HG02642 (cell line): ENCODE data around the gene ROR1.

Experiments used
- ATAC-seq: cut with Tn5 transposase; IDR thresholded peaks from one replicate; pipeline ENCODE4 v1.9.1; 2021; ENCODE audit warnings: mild to moderate bottlenecking; ENCODE audit not compliant: unreplicated experiment, poor library complexity

Gene ROR1

DNA sequence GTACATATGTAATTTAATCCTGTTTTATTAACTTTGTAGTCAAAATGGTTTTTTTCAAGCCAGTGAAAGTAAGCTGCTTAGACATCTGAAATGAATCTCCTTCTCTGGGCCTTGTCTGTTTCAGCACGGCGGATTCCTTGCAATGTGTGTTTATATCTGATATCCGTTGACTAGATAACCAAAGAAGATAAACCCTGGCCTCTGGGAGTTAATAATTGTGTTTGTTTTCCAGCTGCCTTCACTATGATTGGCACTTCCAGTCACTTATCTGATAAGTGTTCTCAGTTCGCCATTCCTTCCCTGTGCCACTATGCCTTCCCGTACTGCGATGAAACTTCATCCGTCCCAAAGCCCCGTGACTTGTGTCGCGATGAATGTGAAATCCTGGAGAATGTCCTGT, 366.1 kb downstream of the ROR1 start:
- ATAC-seq = no peak

GRCh38 chr1:64140596-64140995, 366.8 kb downstream of the ROR1 start:
- ATAC-seq = no peak

DNA sequence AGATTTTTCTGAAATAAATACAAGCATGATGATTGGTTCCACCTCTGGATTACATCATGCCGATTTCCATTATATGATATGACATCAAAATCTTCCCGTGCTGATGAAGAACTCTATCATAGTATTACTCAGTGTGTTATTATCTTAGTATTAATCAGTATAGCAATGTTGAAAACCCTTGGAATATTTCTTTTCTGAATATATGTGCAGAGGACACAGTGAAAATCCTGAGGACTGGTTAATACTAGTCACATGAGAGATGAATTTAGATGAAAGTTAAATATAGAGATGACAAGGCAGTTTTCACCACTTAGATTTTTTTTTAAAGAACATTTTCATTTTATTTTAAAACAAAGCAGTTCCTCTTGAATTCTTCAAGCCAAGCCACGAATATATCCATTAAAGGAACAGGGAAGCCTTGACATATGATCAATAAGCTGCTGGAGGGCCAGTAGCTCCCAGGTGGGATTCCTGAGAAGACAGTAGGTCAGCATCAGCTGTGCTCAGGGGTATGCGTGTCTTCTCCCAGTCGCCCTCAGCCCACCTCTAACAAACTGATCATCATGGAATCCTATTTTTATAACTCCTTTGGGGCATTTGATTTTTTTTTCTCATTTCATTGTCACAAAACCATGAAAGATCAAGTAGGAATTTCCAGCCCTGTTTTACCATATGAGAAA, 373.4 kb downstream of the ROR1 start:
- ATAC-seq = no peak

GRCh38 chr1:64147759-64148158, 373.9 kb downstream of the ROR1 start:
- ATAC-seq = no peak

GRCh38 chr1:64150266-64150665, 376.4 kb downstream of the ROR1 start:
- no peak for ATAC-seq

DNA sequence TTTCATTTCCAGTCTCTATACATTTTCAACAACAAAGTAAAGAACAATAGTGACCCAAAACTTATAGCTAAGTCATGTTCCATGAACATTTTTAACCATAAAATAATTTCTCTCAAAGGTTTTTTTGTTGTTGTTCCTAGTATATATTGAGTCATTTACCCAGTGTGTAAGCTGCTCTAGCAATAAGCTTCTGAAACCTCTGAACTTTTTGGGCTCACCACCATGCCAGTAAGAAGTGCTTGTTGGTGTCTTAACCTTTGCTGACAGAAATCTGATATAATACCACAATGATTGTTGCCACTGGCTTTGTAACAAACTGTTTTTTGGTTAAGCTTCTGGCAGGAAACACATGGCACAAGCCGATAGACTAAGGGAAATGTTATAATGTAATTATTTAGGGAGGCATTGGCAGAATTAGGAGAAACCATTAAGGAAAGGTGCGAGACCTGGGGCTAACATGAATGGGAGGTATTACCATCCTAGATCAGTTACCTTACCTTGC, 377.0 kb downstream of the ROR1 start:
- no peak for ATAC-seq

DNA sequence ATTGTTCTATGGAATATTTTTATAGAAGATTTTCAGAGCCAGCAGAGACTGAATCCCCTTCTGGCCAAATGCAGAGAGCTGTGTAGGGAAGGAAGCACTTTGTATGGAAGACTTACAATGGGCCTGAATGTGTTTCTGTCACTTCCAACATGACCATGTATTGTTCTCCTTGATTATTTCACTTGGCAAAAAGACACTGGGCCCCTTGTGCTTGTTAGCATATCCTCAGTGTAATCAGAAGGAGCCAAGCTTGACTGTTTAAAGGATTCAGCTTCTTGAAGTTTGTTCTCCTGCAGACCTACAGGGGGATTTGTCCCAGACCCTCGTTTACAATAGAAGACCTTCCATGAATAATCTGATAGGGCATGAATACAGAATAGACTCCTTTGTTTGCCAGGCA, 381.5 kb downstream of the ROR1 start:
- no peak for ATAC-seq

DNA sequence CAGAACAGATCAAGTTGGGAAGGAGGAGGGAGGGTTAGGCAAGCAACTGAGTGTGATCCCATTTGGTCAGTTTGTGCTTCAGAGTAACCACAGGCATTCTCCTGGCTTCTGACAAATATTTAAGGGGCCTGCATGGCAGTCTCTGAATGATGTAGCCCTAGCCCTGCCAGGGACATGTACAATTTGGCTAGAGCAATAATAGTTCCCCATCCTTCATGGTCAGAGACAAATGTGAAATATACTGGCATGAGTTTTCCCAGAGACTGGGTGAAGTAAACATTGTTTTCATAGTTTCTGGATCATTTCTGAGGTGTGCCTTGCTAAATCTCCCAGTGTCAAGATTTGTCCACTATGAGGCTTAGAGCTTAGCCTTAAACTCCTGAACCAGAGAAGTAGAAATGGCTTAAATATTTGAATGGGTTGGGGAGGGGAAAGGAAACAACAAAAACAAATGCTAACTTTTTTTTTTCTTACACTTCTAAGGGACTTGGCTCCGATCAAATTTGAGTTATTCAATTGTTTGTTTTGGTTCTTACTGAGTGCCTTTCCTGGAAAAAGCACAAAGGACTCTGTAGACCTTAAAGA, 387.6 kb downstream of the ROR1 start:
- no peak for ATAC-seq

- no peak for ATAC-seq
Observed at GRCh38 chr1:64162151-64162550, 388.3 kb downstream of the ROR1 start.

GRCh38 chr1:64162804-64163203, 389.0 kb downstream of the ROR1 start:
- no peak for ATAC-seq

DNA sequence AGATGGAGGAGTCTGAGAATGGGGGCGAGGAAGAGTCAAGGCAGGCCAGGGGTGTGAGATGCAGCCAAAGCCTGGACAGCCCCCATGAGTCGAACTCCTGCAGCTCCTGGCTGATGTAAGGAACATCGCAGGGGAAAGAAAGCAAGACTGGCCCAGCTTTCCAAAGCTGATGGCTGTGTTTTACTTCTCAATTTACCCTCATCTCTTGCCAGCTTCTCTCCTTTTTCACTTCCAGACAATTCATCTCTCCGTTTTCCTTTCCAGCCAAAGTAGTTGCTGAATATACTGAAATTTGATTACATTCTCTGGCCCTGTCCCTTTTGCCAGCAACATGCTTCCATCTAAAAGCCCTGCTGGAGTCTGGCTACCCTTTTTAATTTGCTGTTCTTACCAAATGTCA, 389.6 kb downstream of the ROR1 start:
- ATAC-seq = no peak

DNA sequence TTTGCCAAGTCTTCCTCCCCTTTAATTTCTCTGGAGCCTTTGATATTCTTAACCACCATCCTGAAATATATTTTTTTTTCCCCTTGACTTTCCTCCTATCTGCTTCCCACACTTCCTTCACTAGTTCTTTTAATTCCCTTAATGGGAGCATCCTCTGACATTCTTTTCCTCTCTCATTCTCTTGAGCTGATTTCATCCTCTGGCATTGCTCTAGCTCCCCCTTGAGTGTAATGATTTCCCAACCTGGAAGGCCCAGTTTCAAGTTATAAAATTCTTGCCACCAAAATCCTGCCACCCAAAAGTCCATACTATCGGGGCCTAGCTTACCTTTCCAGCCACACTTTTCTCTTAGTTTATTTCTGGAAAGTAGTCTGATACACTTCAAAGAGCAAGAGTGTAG, 390.2 kb downstream of the ROR1 start:
- no peak for ATAC-seq

DNA sequence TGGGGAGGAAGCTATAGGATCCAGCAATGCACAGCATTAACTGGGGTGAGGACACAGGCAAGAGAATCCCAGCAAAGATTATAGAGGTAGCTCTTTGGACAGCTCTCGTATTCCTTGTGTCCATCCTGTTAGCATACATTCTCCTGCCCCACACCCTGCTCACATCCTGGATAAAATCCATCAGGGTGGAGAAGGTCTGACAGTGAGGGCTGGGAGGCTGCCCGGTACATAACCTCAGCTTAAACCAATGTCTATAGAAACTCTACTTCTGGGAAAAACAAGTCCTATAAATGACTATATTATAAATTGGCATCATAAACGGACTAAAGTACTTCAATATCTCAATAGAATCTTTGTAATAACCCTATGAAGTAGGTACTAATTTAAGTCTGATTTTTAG, 392.8 kb downstream of the ROR1 start:
- no peak for ATAC-seq

GRCh38 chr1:64167176-64167575, 393.4 kb downstream of the ROR1 start:
- ATAC-seq = no peak

DNA sequence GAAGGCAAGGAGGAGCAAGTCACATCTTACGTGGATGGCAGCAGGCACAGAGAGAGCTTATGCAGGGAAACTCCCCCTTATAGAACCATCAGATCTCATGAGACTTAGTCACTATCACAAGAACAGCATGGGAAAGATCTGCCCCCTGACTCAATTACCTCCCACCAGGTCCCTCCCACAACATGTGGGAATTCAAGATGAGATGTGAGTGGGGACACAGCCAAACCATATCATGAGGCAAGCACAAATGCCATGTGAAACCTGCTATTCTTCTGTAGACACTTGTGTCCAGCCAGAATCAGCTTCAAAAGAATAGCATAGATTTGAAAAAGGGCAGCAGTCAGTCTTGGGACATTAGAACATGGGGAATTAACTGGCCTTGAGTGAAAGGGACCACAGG, 397.4 kb downstream of the ROR1 start:
- peak; percentile 16 for ATAC-seq

- peak; percentile 64 for ATAC-seq
Observed at GRCh38 chr1:64171797-64172281, 398.0 kb downstream of the ROR1 start.

- ATAC-seq = no peak
Observed at GRCh38 chr1:64172458-64172983, 398.7 kb downstream of the ROR1 start.

- no peak for ATAC-seq
Observed at GRCh38 chr1:64173336-64173940, 399.6 kb downstream of the ROR1 start.

- ATAC-seq = no peak
Observed at GRCh38 chr1:64175639-64176038, 401.8 kb downstream of the ROR1 start.

- ATAC-seq = no peak
Observed at GRCh38 chr1:64176659-64177058, 402.8 kb downstream of the ROR1 start.

- no peak for ATAC-seq
Observed at GRCh38 chr1:64179588-64179987, 405.8 kb downstream of the ROR1 start.
